HEK293T (cell line): ENCODE data around the gene FBXL13.
"Not testable (repeated sequence)": the region's sequence is repeated elsewhere in the genome, so short reads cannot be mapped to it uniquely, and the experiment has no call there.

Source experiments
- CTCF ChIA-PET: fragments of 350-600 bp; formaldehyde crosslinking; extraction: SDS; loops from one replicate; lab custom pipeline; 2021; ENCODE audit warnings: antibody characterized with exemption, inconsistent platforms; lab: Yijun Ruan, JAX
- POLR2A ChIA-PET: fragments of 350-600 bp; formaldehyde crosslinking; extraction: SDS; loops from one replicate; lab custom pipeline; 2020; ENCODE audit warnings: antibody characterized with exemption, inconsistent platforms; lab: Yijun Ruan, JAX
- DNase-seq: peaks from one replicate; pipeline ENCODE4 v3.0.0; 2012; ENCODE audit warnings: mixed read lengths; ENCODE audit errors: extremely low spot score
- ARNT ChIP-seq: fragments of 450-650 bp; IDR thresholded peaks from 2 replicates; pipeline ENCODE4 v1.6.1; 2017; ENCODE audit warnings: mild to moderate bottlenecking
- BHLHE40 ChIP-seq: fragments of 450-650 bp; IDR thresholded peaks from 2 replicates; pipeline ENCODE4 v1.6.1; 2016; ENCODE audit warnings: mild to moderate bottlenecking, moderate library complexity, borderline replicate concordance
- CTBP1 ChIP-seq: fragments of 450-650 bp; IDR thresholded peaks from 2 replicates; pipeline ENCODE4 v1.6.1; 2016; ENCODE audit warnings: borderline replicate concordance
- ELF4 ChIP-seq: fragments of 450-650 bp; IDR thresholded peaks from 2 replicates; pipeline ENCODE4 v1.6.1; 2017; ENCODE audit warnings: antibody characterized with exemption
- FOXA1 ChIP-seq: fragments of 450-650 bp; IDR thresholded peaks from 2 replicates; pipeline ENCODE4 v1.6.1; 2016; ENCODE audit warnings: mild to moderate bottlenecking
- FOXK2 ChIP-seq: fragments of 450-650 bp; IDR thresholded peaks from 2 replicates; pipeline ENCODE4 v1.6.1; 2016; ENCODE audit warnings: mild to moderate bottlenecking
- FOXM1 ChIP-seq: fragments of 450-650 bp; IDR thresholded peaks from 2 replicates; pipeline ENCODE4 v1.6.1; 2017; ENCODE audit warnings: mild to moderate bottlenecking, borderline replicate concordance
- HDGF ChIP-seq: fragments of 450-650 bp; IDR thresholded peaks from 2 replicates; pipeline ENCODE4 v1.6.1; 2017; ENCODE audit warnings: antibody characterized with exemption, borderline replicate concordance
- L3MBTL2 ChIP-seq: fragments of 450-650 bp; conservative IDR thresholded peaks from 2 replicates; pipeline ENCODE4 v1.6.1; 2016; ENCODE audit warnings: mild to moderate bottlenecking
- LEF1 ChIP-seq: fragments of 450-650 bp; IDR thresholded peaks from 2 replicates; pipeline ENCODE4 v1.6.1; 2017; ENCODE audit warnings: mild to moderate bottlenecking, borderline replicate concordance
- NFRKB ChIP-seq: fragments of 450-650 bp; IDR thresholded peaks from 2 replicates; pipeline ENCODE4 v1.6.1; 2016; ENCODE audit warnings: mild to moderate bottlenecking, moderate library complexity
- PKNOX1 ChIP-seq: fragments of 450-650 bp; IDR thresholded peaks from 2 replicates; pipeline ENCODE4 v1.6.1; 2016
- SP1 ChIP-seq: fragments of 450-650 bp; IDR thresholded peaks from 2 replicates; pipeline ENCODE4 v1.6.1; 2017
- SUZ12 ChIP-seq: fragments of 450-650 bp; IDR thresholded peaks from 2 replicates; pipeline ENCODE4 v1.6.1; 2016; ENCODE audit warnings: mild to moderate bottlenecking
- TARDBP ChIP-seq: fragments of 450-650 bp; IDR thresholded peaks from 2 replicates; pipeline ENCODE4 v1.6.1; 2016
- ZNF384 ChIP-seq: fragments of 450-650 bp; IDR thresholded peaks from 2 replicates; pipeline ENCODE4 v1.6.1; 2016

FBXL13 gene

GRCh38 chr7:102814025-102814471, 260.5 kb downstream of the FBXL13 start:
- no peak for DNase-seq
- ChIA-PET POLR2A (no interaction called here), CTCF (no interaction called here)
- TF ChIP-seq BHLHE40: no peak
- TF ChIP-seq L3MBTL2: no peak
- TF ChIP-seq SUZ12: no peak
- TF ChIP-seq ELF4: no peak

DNA sequence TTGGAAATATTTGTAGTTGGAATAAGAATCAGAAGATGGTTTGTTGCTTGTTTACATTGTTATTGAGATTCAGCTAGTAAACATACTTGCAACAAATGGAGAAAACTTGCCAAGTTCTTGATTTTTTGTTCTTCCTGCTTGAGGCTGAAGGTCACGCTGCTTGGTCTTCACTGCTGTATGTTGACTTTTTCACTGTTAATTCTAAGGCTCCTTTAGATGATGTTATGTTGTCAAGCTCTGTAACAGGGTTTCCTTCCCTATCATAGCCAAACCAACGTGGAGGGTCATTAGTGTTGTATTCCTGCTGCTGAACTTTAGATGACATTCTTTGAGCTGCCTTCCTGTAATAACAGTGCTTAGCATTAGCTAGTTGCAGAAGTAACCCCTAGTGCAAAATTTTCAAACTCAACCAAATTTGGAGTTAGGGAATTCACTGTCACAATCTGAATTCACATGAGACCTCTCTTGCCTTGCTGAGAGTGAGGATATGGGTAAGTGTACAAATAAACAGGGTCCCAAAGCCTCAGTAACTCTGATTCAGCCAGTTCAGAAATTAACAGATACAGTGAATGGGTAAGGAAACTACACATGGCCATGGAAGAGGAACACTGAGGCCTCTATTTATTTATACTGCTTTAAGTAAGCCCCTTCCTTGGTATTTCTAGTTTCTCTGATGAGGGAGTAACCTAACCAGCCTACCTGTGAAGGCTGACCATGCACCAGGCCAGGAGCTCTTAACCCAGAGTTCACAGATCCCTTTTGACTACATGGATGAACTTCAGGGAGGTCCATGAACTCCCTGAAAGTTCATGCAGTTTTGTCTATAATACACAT, 261.2 kb downstream of the FBXL13 start:
- ChIA-PET POLR2A (no interaction called here), CTCF (no interaction called here)
- DNase-seq: no peak
- TF ChIP-seq L3MBTL2 (no peak), SUZ12 (no peak), ZNF384 (no peak), SP1 (no peak), FOXK2 (no peak), NFRKB (no peak), ELF4 (no peak), PKNOX1 (no peak), BHLHE40 (no peak), FOXM1 (no peak), HDGF (no peak), FOXA1 (no peak), CTBP1 (no peak), LEF1 (no peak), TARDBP (no peak), ARNT (no peak)

DNA sequence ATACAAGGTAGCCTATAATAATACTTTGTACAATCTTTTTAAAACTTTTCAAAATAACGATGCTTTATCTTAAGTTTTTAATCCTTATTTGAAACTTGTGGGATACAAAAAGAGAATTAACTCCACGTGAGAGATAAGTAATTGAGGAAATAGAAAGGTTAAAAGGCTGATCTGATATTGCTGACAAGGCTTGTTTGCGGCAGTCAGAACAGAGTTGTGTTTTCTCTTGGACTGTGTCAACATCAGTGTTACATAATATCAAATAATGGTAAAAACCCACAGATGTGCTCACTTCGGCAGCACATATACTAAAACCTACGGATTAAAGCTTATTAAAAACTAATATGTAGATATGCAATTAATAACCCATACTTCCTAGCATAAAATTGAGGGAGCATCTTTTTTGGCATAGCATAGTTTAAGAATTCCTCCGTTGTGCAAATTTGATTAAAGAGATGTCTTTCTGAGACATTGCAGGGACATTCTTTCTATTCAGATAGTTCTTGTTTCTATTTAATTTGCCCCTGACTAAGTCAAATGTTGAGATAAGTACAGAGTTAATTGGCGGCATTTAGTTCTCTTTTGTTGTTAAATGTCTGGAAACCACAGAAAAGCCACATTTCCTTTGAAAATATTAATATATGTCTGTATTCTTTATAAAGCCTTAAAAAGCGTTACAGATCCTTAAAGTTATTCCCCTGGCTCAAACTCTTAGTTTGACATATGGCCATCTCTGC, 262.5 kb downstream of the FBXL13 start:
- POLR2A ChIA-PET: no interaction called here
- CTCF ChIA-PET: no interaction called here
- DNase-seq: no peak
- TF ChIP-seq L3MBTL2 (no peak), PKNOX1 (no peak), FOXA1 (no peak), SUZ12 (no peak), NFRKB (no peak), HDGF (no peak), FOXK2 (no peak), TARDBP (no peak), BHLHE40 (no peak), ELF4 (no peak), ARNT (no peak), ZNF384 (no peak), CTBP1 (no peak), FOXM1 (no peak), SP1 (no peak), LEF1 (no peak)

- POLR2A ChIA-PET: no interaction called here
Measured at GRCh38 chr7:102810916-102811315, 263.7 kb downstream of the FBXL13 start.

DNA sequence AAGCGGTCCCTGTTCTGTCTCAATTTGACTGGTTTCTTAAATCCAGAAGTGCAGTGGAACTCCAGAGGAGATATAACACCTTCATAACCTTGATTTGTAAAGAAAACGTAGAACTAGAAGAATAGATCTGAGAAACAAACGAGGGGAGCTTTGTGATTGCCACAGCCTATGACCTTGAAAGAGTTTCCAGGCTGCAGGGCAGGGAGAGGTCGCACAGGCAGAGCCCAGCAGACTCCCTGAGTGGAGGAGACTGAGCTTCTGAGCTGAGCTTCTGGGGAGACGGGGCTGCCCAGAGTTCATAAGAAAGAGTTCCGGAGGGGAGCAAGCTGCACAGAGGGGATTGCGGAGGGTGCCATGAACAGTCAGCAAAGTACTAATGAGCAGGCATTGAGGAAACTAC, 268.0 kb downstream of the FBXL13 start:
- ChIA-PET POLR2A (no interaction called here), CTCF (no interaction called here)
- no peak for DNase-seq
- TF ChIP-seq ELF4 (no peak), FOXK2 (no peak), FOXA1 (no peak), ZNF384 (no peak), PKNOX1 (no peak), LEF1 (no peak), NFRKB (no peak), L3MBTL2 (no peak), HDGF (no peak)

More at GRCh38 chr7:102810916-102811315, 263.7 kb downstream of the FBXL13 start:
- TF ChIP-seq TARDBP (no peak), ELF4 (no peak), LEF1 (no peak), CTBP1 (no peak), ZNF384 (no peak), PKNOX1 (no peak), SP1 (no peak), L3MBTL2 (no peak), FOXA1 (no peak), ARNT (no peak), NFRKB (no peak), FOXM1 (no peak), BHLHE40 (no peak), SUZ12 (no peak), FOXK2 (no peak), HDGF (no peak)
- no peak for DNase-seq
- CTCF ChIA-PET: no interaction called here

GRCh38 chr7:102795987-102796595, 278.5 kb downstream of the FBXL13 start:
- POLR2A ChIA-PET, DNase-seq: not testable (repeated sequence)
- CTCF ChIA-PET: interaction anchor here (0.6 kb wide), 1 partner anchor 179 kb away, joined by 3 read pairs; no protein-coding TSS in a partner anchor

GRCh38 chr7:102794567-102794966, 280.0 kb downstream of the FBXL13 start:
- POLR2A ChIA-PET, DNase-seq, CTCF ChIA-PET: not testable (repeated sequence)

DNA sequence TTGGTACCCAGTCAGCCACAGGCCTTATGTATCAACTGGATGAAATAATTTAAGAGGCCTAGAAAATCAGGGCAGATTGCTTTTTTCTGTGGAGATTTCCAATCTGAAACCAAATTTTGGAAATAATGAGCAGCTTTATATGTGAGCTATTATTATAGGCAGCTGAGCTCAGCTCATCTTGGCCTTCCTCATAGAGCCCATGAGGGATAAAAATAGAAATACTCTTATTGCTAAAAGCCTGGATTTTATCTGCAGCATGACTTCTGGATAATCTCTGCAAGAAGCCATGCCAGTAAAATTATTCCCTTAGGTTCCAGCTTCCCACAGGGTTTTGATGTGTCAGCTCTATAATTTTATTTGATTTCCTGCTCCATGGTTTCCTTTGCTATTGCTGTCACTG, 282.8 kb downstream of the FBXL13 start:
- CTCF ChIA-PET, DNase-seq, POLR2A ChIA-PET: not testable (repeated sequence)

DNA sequence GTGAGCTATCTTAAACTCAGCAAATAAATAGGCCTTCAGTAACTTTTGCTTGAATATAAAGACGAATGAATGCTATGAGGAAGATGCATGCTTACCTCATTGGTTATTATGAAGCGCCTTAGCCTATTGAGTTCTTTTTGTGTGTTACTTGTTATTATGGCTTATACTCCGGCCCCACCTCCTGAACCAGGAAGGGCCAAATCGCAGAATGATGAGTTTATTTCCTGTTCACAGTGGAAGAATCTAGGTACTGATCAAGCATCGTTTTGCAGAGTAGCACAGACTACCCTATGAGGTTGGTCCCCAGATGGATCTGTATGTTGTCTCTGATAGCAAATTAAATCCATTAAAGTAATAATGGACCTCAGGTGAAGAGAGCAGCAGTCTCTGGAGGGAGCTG, 283.2 kb downstream of the FBXL13 start:
- DNase-seq, CTCF ChIA-PET, POLR2A ChIA-PET: not testable (repeated sequence)
